CD4-positive, alpha-beta T cell (primary cell): ENCODE measurements around the gene ARHGAP30. TPM values are rescaled to one million over a fixed set of nuclear protein-coding genes. Genes with fewer than 3 reads are reported as not detected.
A peak's percentile ranks its signal among the peaks of the same experiment; 100 is the strongest.

ENCODE experiments used
- ATAC-seq: fragments of 200-7000 bp; cut with Tn5 transposase; one replicate; pipeline ENCODE4 v1.10.0; 2022; ENCODE audit warnings: mild to moderate bottlenecking; ENCODE audit not compliant: poor library complexity
- CTCF ChIA-PET: fragments of 350-600 bp; sonication (Branson Sonifier 250); formaldehyde crosslinking; loops from one replicate; lab custom pipeline; 2021; ENCODE audit warnings: antibody characterized with exemption, inconsistent platforms; lab: Charles Lee
- POLR2A ChIA-PET: fragments of 350-600 bp; sonication (Branson Sonifier 250); formaldehyde crosslinking; loops from one replicate; lab custom pipeline; 2021; ENCODE audit warnings: antibody characterized with exemption, inconsistent platforms; lab: Charles Lee
- DNase-seq, 14 experiments: peaks; one replicate each; pipeline ENCODE4 v3.0.0-alpha.2; 2013 to 2020; ENCODE audit warnings: mixed read lengths in 2 of 14
- H3K27ac ChIP-seq, 2 donors: one replicate each; pipeline versions ENCODE4 v1.5.1 to v1.7.0; 2013; ENCODE audit warnings: low read length in 2 of 2, low read depth in 1 of 2, mild to moderate bottlenecking in 1 of 2
- H3K27me3 ChIP-seq, 2 experiments: 1 replicate in 1 of 2; 2 replicates in 1 of 2; pipeline versions ENCODE4 v1.6.1 to v1.7.0; 2013; ENCODE audit warnings: low read length in 2 of 2, control low read depth in 1 of 2, mild to moderate bottlenecking in 1 of 2, moderate library complexity in 1 of 2; ENCODE audit not compliant: insufficient read depth in 2 of 2, control insufficient read depth in 1 of 2
- H3K36me3 ChIP-seq: one replicate; pipeline ENCODE4 v1.6.1; 2013; ENCODE audit warnings: low read length, control low read depth; ENCODE audit not compliant: insufficient read depth
- H3K4me1 ChIP-seq: one replicate; pipeline ENCODE4 v1.6.1; 2013; ENCODE audit warnings: low read length, control low read depth; ENCODE audit not compliant: insufficient read depth
- H3K4me3 ChIP-seq: one replicate; pipeline ENCODE4 v1.5.1; 2013; ENCODE audit warnings: mild to moderate bottlenecking, low read length, moderate library complexity
- H3K9me3 ChIP-seq, 2 experiments: 1 replicate in 1 of 2; 2 replicates in 1 of 2; pipeline versions ENCODE4 v1.6.1 to v1.7.0; 2013; ENCODE audit warnings: low read length in 2 of 2, mild to moderate bottlenecking in 2 of 2, control low read depth in 1 of 2, moderate library complexity in 1 of 2; ENCODE audit not compliant: control insufficient read depth in 1 of 2, insufficient read depth in 1 of 2
- H3K27ac Mint-ChIP-seq: one replicate; pipeline ENCODE4 v1.8.0; 2020; ENCODE audit warnings: mixed read lengths
- H3K27me3 Mint-ChIP-seq: one replicate; pipeline ENCODE4 v1.8.0; 2021; ENCODE audit warnings: mixed read lengths
- H3K36me3 Mint-ChIP-seq: one replicate; pipeline ENCODE4 v1.8.0; 2021; ENCODE audit warnings: low read depth, mixed read lengths
- H3K4me1 Mint-ChIP-seq: one replicate; pipeline ENCODE4 v1.8.0; 2021; ENCODE audit warnings: low read depth, mixed read lengths
- H3K4me3 Mint-ChIP-seq: one replicate; pipeline ENCODE4 v1.8.0; 2020; ENCODE audit warnings: mild to moderate bottlenecking, mixed read lengths
- H3K9me3 Mint-ChIP-seq: one replicate; pipeline ENCODE4 v1.8.0; 2020; ENCODE audit warnings: mixed read lengths
- CTCF ChIP-seq: fragments of 200-600 bp; IDR thresholded peaks from one replicate; pipeline ENCODE4 v1.8.0; 2022; ENCODE audit warnings: antibody characterized with exemption, mild to moderate bottlenecking
- intact Hi-C, 2 experiments: fragments of 100-400 bp; cut with DNase I in 1 of 2; cut with micrococcal nuclease in 1 of 2; formaldehyde crosslinking; loops; one replicate each; pipeline versions ENCODE4 v1.15.1 to v1.9.0; 2023 to 2025; cut with DNase I, micrococcal nuclease
- total RNA-seq, 174 experiments: library from RNA in 2 of 174; stranded (reverse) in 2 of 174; gene quantifications; one replicate each; pipeline ENCODE4 v1.2.3 and lab custom pipeline; 2021 to 2026

The ARHGAP30 gene
- total RNA-seq, 2 experiments from 2014 or later, result 76.6 to 78.9 TPM

- H3K9me3 ChIP-seq, result no peaks in the 10 kb centered on the region
- H3K4me3 ChIP-seq, result no peak overlapping the region
- Mint-ChIP-seq H3K4me1 (peaks cover 79% of the 10 kb centered on the region), H3K4me3 (peak overlapping the region; percentile 97), H3K36me3 (peaks cover 36% of the 10 kb centered on the region), H3K9me3 (no peaks in the 10 kb centered on the region), H3K27ac (peak overlapping the region; percentile 91), H3K27me3 (no peaks in the 10 kb centered on the region)
- CTCF ChIA-PET, result no interaction called here
- peaks cover 9% of the 10 kb centered on the region for H3K36me3 ChIP-seq
- H3K4me1 ChIP-seq, result peaks cover 50% of the 10 kb centered on the region
- no peaks in the 10 kb centered on the region for H3K27me3 ChIP-seq
- peak in 3 of 14 experiments; percentile 11 to 38 (median 23) for DNase-seq
- TF ChIP-seq CTCF, result no peak
- intact Hi-C loops, result loop anchor here (5.0 kb wide), 2 partner anchors 37 to 68 kb away; partner anchors contain the start of genes UFC1 (in 2 of the 2) and USF1 (in 1 of the 2)
- POLR2A ChIA-PET, result no interaction called here
- ATAC-seq, result no peak
- no peak overlapping the region for H3K27ac ChIP-seq
Observed at GRCh38 chr1:161115132-161115711, 45.5 kb upstream of the ARHGAP30 start.

GRCh38 chr1:161114556-161114955, 44.9 kb upstream of the ARHGAP30 start:
- ATAC-seq, result no peak
- H3K4me1 Mint-ChIP-seq, result peaks cover 72% of the 10 kb centered on the region
- no peaks in the 10 kb centered on the region for H3K9me3 Mint-ChIP-seq
- Histone ChIP-seq H3K4me3 (no peak overlapping the region), H3K9me3 (no peaks in the 10 kb centered on the region), H3K4me1 (peaks cover 43% of the 10 kb centered on the region), H3K27me3 (no peaks in the 10 kb centered on the region), H3K36me3 (peaks cover 8% of the 10 kb centered on the region), H3K27ac (no peak overlapping the region)
- POLR2A ChIA-PET, result no interaction called here
- CTCF ChIA-PET, result no interaction called here
- no peak overlapping the region for H3K4me3 Mint-ChIP-seq
- TF ChIP-seq CTCF, result no peak
- peaks cover 29% of the 10 kb centered on the region for H3K36me3 Mint-ChIP-seq
- intact Hi-C loops, result no loop called here
- H3K27ac Mint-ChIP-seq, result peak overlapping the region; percentile 50
- DNase-seq, result no peak
- H3K27me3 Mint-ChIP-seq, result no peaks in the 10 kb centered on the region

- Histone ChIP-seq H3K27ac (no peak overlapping the region), H3K4me3 (no peak overlapping the region), H3K9me3 (no peaks in the 10 kb centered on the region), H3K27me3 (no peaks in the 10 kb centered on the region), H3K36me3 (peaks cover 9% of the 10 kb centered on the region), H3K4me1 (peaks cover 37% of the 10 kb centered on the region)
- H3K36me3 Mint-ChIP-seq, result peaks cover 32% of the 10 kb centered on the region
- POLR2A ChIA-PET, result no interaction called here
- no peaks in the 10 kb centered on the region for H3K9me3 Mint-ChIP-seq
- DNase-seq (no peak), ATAC-seq (no peak)
- H3K27me3 Mint-ChIP-seq, result no peaks in the 10 kb centered on the region
- TF ChIP-seq CTCF, result no peak
- CTCF ChIA-PET, result no interaction called here
- intact Hi-C loops, result no loop called here
- H3K4me1 Mint-ChIP-seq, result peaks cover 66% of the 10 kb centered on the region
- peak overlapping the region; percentile 50 for H3K27ac Mint-ChIP-seq
- H3K4me3 Mint-ChIP-seq, result no peak overlapping the region
Observed at GRCh38 chr1:161113915-161114314, 44.2 kb upstream of the ARHGAP30 start.
